Vagina (tissue), 2 donors: ENCODE results near the gene PHLPP2. TPM values are rescaled to one million over a fixed set of nuclear protein-coding genes. Genes with fewer than 3 reads are reported as not detected.
"Not testable (repeated sequence)": the region's sequence is repeated elsewhere in the genome, so short reads cannot be mapped to it uniquely, and the experiment has no call there.

Experiments
- DNase-seq, 2 donors: peaks; one replicate each; pipeline ENCODE4 v3.0.0-alpha.2; 2017; ENCODE audit errors: extremely low spot score in 2 of 2
- H3K27ac ChIP-seq: fragments of 200-600 bp; sonication (generic); one replicate; pipeline ENCODE4 v1.5.1; 2019
- H3K27me3 ChIP-seq: fragments of 200-600 bp; sonication (generic); one replicate; pipeline ENCODE4 v1.5.1; 2019
- H3K36me3 ChIP-seq, 2 donors: fragments of 200-600 bp; sonication (generic); one replicate each; pipeline ENCODE4 v1.5.1; 2017 to 2019
- H3K4me1 ChIP-seq: fragments of 200-600 bp; sonication (generic); one replicate; pipeline ENCODE4 v1.5.1; 2019
- H3K4me3 ChIP-seq, 2 donors: fragments of 200-600 bp; sonication (generic); 1 replicate in 1 of 2; 2 replicates in 1 of 2; pipeline ENCODE4 v1.5.1; 2016 to 2019
- H3K9me3 ChIP-seq: fragments of 200-600 bp; sonication (generic); one replicate; pipeline ENCODE4 v1.5.1; 2019
- CTCF ChIP-seq, 3 experiments: fragments of 450-650 bp in 2 of 3; fragments of 200-600 bp in 1 of 3; sonication (generic) in 1 of 3; IDR thresholded peaks; one replicate each; pipeline ENCODE4 v1.5.1; 2017 to 2019; ENCODE audit warnings: antibody characterized with exemption in 3 of 3, mild to moderate bottlenecking in 2 of 3, moderate library complexity in 2 of 3
- POLR2A ChIP-seq, 2 donors: fragments of 450-650 bp; IDR thresholded peaks; one replicate each; pipeline ENCODE4 v1.6.1; 2017; ENCODE audit warnings: antibody characterized with exemption in 2 of 2, mild to moderate bottlenecking in 2 of 2, moderate library complexity in 2 of 2
- POLR2AphosphoS5 ChIP-seq, 2 donors: sonication (generic); formaldehyde crosslinking; IDR thresholded peaks; one replicate each; pipeline ENCODE4 v1.9.0; 2017; ENCODE audit warnings: antibody characterized with exemption in 2 of 2, mild to moderate bottlenecking in 2 of 2, low read depth in 1 of 2; ENCODE audit not compliant: insufficient read depth in 1 of 2
- intact Hi-C: fragments of 100-400 bp; cut with DNase I; formaldehyde crosslinking; loops from one replicate; pipeline ENCODE4 v1.15.1; 2023
- total RNA-seq: library from RNA; depleted of rRNA; stranded (reverse); fragments of >200 nt; gene quantifications from one replicate; pipeline ENCODE4 v1.2.3, GENCODE V29; 2016

PHLPP2 gene
- total RNA-seq, 1 donor from 2014 or later, result 6.4 TPM

- TF ChIP-seq CTCF (IDR thresholded peaks at IDR 0.05) (no peak), POLR2AphosphoS5 (IDR thresholded peaks at IDR 0.05; ENCODE audit: insufficient read depth in 1 of 2, low read depth in 1 of 2) (no peak), POLR2A (IDR thresholded peaks at IDR 0.05) (no peak)
- no peaks in the 10 kb centered on the region for H3K4me1 ChIP-seq
- H3K27me3 ChIP-seq, result no peaks in the 10 kb centered on the region
- no peaks in the 10 kb centered on the region for H3K36me3 ChIP-seq
- H3K9me3 ChIP-seq, result no peaks in the 10 kb centered on the region
- intact Hi-C loops, result no loop called here
- peak in 1 of 2 donors; percentile 58 for DNase-seq
- H3K27ac ChIP-seq, result no peak overlapping the region
- no peak overlapping the region for H3K4me3 ChIP-seq
These were observed 106.1 kb downstream of the PHLPP2 start for GRCh38 chr16:71618429-71618828.

GRCh38 chr16:71614956-71615355 lies 109.5 kb downstream of the PHLPP2 start:
- H3K36me3 ChIP-seq, H3K4me3 ChIP-seq, H3K4me1 ChIP-seq, H3K27ac ChIP-seq, H3K27me3 ChIP-seq, DNase-seq, intact Hi-C loops, H3K9me3 ChIP-seq: not testable (repeated sequence)

GRCh38 chr16:71610936-71611871 lies 113.3 kb downstream of the PHLPP2 start:
- H3K36me3 ChIP-seq, result no peaks in the 10 kb centered on the region
- DNase-seq, result peak in 1 of 2 donors; percentile 34
- no peak overlapping the region for H3K4me3 ChIP-seq
- intact Hi-C loops, result no loop called here
- H3K9me3 ChIP-seq, result no peaks in the 10 kb centered on the region
- H3K4me1 ChIP-seq, result no peaks in the 10 kb centered on the region
- no peaks in the 10 kb centered on the region for H3K27me3 ChIP-seq
- H3K27ac ChIP-seq, result no peak overlapping the region
- TF ChIP-seq POLR2AphosphoS5 (IDR thresholded peaks at IDR 0.05; ENCODE audit: insufficient read depth in 1 of 2, low read depth in 1 of 2), result no peak
- peak; percentile 38 to 43 (median 42) for TF ChIP-seq CTCF (IDR thresholded peaks at IDR 0.05)
- no peak for TF ChIP-seq POLR2A (IDR thresholded peaks at IDR 0.05)

- Histone ChIP-seq H3K9me3 (no peaks in the 10 kb centered on the region), H3K27me3 (no peaks in the 10 kb centered on the region), H3K4me3 (no peak overlapping the region), H3K27ac (no peak overlapping the region), H3K4me1 (no peaks in the 10 kb centered on the region), H3K36me3 (no peaks in the 10 kb centered on the region)
- intact Hi-C loops, result no loop called here
- TF ChIP-seq POLR2AphosphoS5 (IDR thresholded peaks at IDR 0.05; ENCODE audit: insufficient read depth in 1 of 2, low read depth in 1 of 2) (no peak), CTCF (IDR thresholded peaks at IDR 0.05) (no peak), POLR2A (IDR thresholded peaks at IDR 0.05) (no peak)
- DNase-seq, result no peak
These were observed 114.1 kb downstream of the PHLPP2 start for GRCh38 chr16:71610447-71610846.

- TF ChIP-seq POLR2A (IDR thresholded peaks at IDR 0.05), result no peak
- no peak for TF ChIP-seq CTCF (IDR thresholded peaks at IDR 0.05)
- no peak for TF ChIP-seq POLR2AphosphoS5 (IDR thresholded peaks at IDR 0.05; ENCODE audit: insufficient read depth in 1 of 2, low read depth in 1 of 2)
- H3K4me1 ChIP-seq, result no peaks in the 10 kb centered on the region
- H3K27ac ChIP-seq, result no peak overlapping the region
- H3K27me3 ChIP-seq, result no peaks in the 10 kb centered on the region
- H3K36me3 ChIP-seq, result no peaks in the 10 kb centered on the region
- H3K4me3 ChIP-seq, result no peak overlapping the region
- DNase-seq, result no peak
- intact Hi-C loops, result no loop called here
- H3K9me3 ChIP-seq, result no peaks in the 10 kb centered on the region
These were observed 115.4 kb downstream of the PHLPP2 start for GRCh38 chr16:71609066-71609465.
